Stimulated activated CD4-positive, alpha-beta T cell treated with anti-CD3 and anti-CD28 coated beads, Interleukin-1b, Interleukin-23, amount 100 ng/mL, for 4 hours (primary cell): ENCODE data around the gene TRMT112.
A peak's percentile ranks its signal among the peaks of the same experiment; 100 is the strongest.
"Not testable (repeated sequence)": the region's sequence is repeated elsewhere in the genome, so short reads cannot be mapped to it uniquely, and the experiment has no call there.

Experiments
- DNase-seq, 2 donors: peaks; one replicate each; pipeline ENCODE4 v3.0.0-alpha.2; 2020; ENCODE audit warnings: low read depth in 2 of 2

Gene TRMT112

DNA sequence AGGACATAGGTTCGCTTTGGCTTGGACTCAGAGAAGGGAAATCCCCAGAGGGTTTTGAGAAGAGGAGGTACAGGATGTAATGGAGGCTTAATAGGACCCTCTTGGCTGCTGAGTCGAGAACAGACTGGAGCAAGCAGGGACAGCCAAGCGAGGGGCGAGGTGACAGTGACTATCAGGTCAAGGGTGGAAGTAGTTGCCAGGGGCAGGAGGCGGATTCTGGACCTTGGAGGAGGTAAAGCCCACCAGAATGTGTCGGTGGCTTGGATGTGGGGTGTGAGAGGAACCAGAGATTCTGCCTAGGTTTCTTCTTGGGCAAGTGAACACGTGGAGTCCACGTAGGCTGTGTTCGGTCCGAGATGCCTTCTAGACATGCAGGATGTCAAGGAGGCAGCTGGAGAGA is 4.4 kb downstream of the TRMT112 start:
- DNase-seq, result no peak

- not testable (repeated sequence) for DNase-seq
Measured at GRCh38 chr11:64307795-64308194, 9.6 kb downstream of the TRMT112 start.

DNA sequence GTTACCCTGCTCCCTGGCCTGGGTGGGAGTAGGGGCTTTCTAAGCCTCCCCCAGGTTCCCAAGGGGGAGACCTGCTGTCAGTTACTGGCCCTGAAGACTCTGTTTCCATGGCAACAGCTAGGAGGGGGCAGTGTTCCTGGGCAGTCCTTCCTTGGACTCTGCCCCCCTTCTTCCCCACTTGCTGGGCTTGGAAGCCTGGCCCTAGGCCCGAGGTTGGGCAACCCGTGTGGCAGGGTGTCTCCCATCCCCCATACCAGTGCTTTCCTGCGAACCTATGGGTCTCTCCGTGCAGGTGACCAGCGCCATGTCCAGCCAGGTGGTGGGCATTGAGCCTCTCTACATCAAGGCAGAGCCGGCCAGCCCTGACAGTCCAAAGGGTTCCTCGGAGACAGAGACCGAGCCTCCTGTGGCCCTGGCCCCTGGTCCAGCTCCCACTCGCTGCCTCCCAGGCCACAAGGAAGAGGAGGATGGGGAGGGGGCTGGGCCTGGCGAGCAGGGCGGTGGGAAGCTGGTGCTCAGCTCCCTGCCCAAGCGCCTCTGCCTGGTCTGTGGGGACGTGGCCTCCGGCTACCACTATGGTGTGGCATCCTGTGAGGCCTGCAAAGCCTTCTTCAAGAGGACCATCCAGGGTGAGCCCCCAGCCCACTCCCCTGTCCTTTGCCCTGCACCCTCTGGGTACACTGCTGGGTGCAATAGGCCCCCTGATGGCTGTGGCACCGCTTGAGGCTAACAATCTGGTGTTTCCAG is 10.3 kb downstream of the TRMT112 start:
- no peak for DNase-seq

DNA sequence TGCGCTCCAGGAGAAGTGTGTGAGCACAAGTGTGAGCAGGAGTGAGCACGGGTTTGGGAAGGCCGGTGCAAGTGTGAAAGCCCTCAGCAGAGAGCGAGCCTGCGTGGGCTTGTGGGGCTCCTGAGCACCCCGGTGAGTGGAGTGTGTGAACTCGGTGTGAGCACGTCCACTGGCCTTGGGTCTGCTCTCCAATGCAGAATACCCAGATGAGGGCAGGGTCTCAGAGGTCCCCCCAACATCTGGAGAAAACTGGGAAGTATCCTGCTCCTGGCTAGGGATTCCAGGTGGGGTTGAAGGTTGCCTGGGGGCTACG is 10.8 kb downstream of the TRMT112 start:
- no peak for DNase-seq

DNA sequence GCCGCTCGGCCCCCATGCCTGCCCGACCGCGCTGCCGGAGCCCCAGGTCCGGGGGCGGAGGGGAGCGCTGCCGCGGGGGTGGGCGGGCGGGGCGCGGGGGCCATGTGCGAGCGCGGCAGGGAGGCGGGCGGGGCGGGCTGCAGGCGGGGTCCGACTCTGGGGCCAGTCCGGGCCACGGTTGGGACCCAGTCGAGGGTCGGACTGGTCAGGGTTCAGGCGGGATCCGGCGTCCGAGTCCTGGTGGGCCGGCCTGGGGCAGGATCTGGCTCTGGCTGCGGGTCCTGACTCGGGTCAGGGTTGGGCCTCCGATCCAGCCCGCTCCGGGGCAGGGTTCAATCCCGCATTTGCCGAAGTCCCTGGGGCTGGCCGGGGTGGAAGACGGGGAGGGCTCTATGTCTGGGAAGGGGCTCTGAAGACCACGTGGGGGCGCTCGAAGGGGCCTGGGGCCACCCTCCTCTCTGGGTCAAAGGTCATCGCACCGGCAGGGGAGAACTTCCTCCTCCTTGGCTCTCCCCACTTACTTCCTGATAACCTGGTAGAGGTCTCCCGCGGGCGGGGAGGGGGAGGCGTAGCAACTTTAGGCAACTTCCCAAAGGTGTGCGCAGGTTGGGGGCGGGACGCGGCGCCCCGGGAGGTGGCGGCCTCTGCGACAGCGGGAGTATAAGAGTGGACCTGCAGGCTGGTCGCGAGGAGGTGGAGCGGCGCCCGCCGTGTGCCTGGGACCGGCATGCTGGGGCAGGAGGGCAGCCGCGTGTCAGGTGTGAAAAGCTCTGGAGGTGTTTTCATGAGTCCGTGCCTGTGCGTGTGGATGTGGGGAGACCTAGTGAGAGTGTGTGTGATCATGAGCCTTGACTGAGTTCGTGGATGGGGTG is 11.4 kb downstream of the TRMT112 start:
- peak; percentile 63 to 72 for DNase-seq

GRCh38 chr11:64305075-64305690 is 12.2 kb downstream of the TRMT112 start, which contains the start of gene ESRRA:
Gene ESRRA (plus strand): TSS chr11:64305524. CDS start chr11:64307180, 1,656 bp downstream.
- peak; percentile 99 to 100 for DNase-seq

GRCh38 chr11:64304316-64305072 is 12.9 kb downstream of the TRMT112 start:
- DNase-seq, result peak; percentile 95

GRCh38 chr11:64304032-64304315 is 13.4 kb downstream of the TRMT112 start:
- DNase-seq, result no peak

- no peak for DNase-seq
Measured at GRCh38 chr11:64303109-64304031, 14.0 kb downstream of the TRMT112 start.

DNA sequence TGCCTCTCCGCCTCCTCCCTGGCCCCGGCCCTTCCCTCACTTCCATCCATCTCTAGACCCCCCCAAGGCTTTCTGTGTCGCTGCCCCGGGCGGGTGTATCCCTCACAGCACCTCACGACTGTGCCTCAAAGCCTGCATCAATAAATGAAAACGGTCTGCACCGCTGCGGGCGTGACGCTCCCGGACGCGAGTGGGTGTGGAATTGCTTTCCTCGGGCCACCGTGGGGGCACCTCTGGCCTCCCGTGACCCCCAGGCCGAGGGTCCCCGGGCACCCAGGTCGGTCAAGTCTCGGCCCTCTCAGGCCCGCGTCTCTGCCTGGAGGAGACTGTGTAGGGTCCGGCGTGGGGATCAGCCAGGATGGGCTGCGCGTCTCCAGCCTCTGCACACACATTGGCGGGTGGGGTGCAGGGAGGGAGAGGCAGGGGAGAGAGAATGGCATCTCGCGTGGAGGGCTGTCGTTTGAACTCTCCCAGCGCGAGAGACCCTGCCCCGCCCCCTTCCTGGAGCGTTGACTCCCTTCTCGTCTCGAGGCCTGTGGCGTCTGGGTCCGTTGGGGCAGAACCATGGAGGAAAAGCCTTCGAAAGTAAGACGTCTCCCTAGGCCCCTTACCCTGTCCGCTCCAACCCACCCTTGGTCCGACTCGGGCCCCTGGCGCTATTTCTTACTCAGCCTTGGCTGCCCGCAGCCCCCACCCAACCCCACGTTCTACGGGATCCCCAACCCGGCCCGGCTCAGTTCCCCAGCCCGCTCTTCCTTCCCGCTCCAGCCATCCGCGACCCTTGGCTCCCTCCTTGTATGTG is 17.3 kb downstream of the TRMT112 start, which contains the start of gene CATSPERZ:
CATSPERZ (plus strand) TSS at position 512 of the 802 bp plus-strand sequence; CDS start at position 565, 53 bp downstream.
- DNase-seq, result no peak

DNA sequence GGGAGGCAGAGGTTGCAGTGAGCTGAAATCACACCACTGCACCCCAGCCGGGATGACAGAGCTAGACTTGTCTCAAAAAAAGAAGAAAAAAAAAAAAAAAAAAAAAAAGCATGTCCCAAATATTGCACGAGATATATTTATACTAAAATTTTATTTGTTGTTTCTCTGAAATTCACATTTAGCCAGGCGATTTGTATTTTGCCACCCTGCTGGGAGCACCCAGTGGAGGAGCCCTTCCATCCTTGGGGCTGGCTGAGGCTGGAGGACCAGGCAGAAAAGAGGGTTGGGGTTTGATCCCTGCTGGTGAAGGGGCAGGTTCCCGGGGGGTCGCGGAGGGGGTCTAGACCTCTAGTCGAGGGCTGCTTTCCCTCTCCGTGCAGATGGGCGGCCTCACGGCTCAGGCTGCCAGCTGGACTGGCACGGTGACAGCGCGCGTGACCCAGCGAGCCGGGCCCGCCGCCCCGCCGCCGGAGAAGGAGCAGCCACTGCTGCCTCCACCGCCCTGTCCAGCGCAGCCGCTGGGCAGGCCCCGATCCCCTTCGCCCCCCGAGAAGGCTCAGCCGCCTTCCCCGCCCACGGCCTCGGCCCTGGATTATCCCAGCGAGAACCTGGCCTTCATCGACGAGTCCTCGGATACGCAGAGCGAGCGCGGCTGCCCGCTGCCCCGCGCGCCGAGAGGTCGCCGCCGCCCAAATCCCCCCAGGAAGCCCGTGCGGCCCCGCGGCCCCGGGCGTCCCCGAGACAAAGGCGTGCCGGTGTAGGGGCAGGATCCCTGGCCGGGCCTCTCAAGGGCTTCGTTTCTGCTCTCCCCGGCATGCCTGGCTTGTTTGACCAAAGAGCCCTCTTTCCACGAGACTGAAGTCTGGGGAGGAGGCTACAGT is 18.2 kb downstream of the TRMT112 start:
- no peak for DNase-seq

DNA sequence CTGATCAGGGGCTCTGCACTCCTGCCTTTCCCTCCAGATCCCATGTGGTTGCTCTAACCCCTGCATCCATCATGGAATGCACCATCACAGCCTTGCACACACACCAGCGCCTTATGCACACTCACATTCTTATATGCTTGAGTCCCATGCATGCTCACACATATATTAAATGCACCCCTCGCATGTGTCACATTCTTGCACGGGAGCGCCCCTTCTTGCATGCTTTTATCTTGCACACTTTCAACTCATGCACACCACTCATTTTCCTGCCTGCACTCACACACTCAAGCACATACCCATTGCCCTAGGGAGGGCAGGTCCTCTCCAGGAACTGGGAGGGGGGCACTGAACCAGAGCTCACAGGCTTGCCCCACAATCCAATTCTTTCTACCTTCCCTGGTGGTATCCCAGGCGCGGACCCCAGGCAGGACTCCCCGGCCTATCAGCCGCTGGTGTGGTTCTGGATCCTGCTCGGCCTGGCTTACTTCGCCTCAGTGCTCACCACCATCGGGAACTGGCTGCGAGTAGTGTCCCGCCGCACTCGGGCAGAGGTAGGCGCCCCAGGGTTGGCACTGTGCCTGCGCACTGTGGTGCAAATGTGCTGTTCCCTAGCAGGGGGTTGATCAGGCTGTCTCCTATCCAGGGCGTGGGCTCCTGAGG is 19.5 kb downstream of the TRMT112 start:
- no peak for DNase-seq

GRCh38 chr11:64296830-64297698 is 20.3 kb downstream of the TRMT112 start:
- no peak for DNase-seq

DNA sequence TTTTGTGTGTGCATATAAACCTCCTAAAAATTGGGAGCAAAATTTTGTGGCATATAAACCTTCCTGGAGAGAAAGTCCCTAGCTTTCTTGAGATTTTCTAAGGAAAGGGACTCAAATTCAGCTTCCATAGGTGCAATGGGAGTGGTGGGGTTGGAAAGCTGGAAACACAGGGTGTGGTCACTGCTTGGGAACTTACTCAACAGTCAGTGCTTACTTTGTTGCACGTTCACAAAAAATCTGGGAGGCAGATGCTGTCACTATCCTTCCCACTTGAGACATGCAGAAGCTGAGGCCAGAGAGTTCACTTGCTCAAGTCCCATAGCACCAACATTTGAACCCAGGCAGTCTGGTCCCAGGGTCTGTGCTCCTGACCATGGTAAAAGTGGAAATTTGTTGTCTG is 21.1 kb downstream of the TRMT112 start:
- no peak for DNase-seq

DNA sequence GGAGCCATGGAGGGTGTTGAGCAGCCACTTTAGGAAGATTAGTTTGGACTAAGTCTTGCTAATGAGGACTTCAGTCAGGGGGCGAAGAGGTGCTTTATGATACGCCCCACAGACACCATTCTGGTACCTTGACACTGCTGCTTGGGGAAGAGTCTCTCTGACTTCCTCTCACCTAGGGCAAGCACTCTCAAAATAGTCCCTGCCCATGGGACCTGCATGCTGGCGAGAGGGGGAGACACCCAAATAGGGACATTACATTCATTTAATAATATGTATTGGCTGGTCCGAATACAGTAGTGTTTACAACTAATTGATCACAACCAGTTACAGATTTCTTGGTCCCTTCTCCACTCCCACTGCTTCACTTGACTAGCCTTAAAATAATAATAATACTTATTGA is 21.6 kb downstream of the TRMT112 start:
- DNase-seq, result no peak

DNA sequence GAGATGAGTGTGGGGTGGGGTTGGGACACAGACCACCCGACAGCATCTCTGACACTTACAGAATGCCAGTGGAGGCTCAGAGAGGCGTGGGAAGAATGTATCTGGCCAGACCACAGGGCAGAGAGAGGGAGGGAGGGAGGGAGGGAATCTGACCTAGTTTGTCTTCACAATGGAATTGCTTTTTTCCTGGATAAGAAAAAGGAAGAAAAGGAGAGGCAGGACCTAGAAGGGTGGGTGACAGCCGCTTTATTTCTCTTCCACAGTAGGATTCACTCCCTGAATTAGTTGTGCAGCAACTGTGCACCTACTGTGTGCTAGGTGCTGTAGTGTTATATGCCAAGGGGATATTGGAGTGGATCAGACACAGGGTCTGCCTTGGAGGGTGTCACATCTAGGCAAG is 22.6 kb downstream of the TRMT112 start:
- DNase-seq, result no peak

- DNase-seq, result no peak
Measured at GRCh38 chr11:64292460-64293254, 24.7 kb downstream of the TRMT112 start.
